Measurements from ENCODE around the gene CCNK. TPM values are rescaled to one million over a fixed set of nuclear protein-coding genes. Genes with fewer than 3 reads are reported as not detected.

CCNK gene
- total RNA-seq, result 10 to 100 TPM; 15.5 to 43.1 TPM

- H3K9me3 ChIP-seq, result no peaks in the 10 kb centered on the region
- no peaks in the 10 kb centered on the region for H3K4me1 ChIP-seq (replicated peaks)
- peak; percentile 100 for DNase-seq (ENCODE audit: low spot score)
- peak within 1 kb of the TSS; percentile 89 to 92 for H3K27ac ChIP-seq
- no peaks in the 10 kb centered on the region for H3K36me3 ChIP-seq
- under 1% methylated on average over 63 of the region's 82 CpGs for WGBS
- H3K27me3 ChIP-seq (replicated peaks; ENCODE audit: insufficient read depth), result no peaks in the 10 kb centered on the region
- intact Hi-C loops (cut with DNase I), result no loop called here
- H3K4me3 ChIP-seq, result peak within 1 kb of the TSS; percentile 93 to 95
- peak; percentile 100 for TF ChIP-seq POLR2AphosphoS5 (IDR thresholded peaks at IDR 0.05)
- peak in 2 of 4 experiments; percentile 23 to 34 for TF ChIP-seq CTCF (IDR thresholded peaks at IDR 0.05)
- TF ChIP-seq POLR2A (IDR thresholded peaks at IDR 0.05), result peak; percentile 94
Observed at GRCh38 chr14:99480917-99481744, at the start of gene CCNK. TSS of gene CCNK (plus strand) at chr14:99481409. CDS start at chr14:99492678, 11,269 bp downstream.

- intact Hi-C loops (cut with DNase I), result no loop called here
- Histone ChIP-seq H3K36me3 (no peaks in the 10 kb centered on the region), H3K27ac (no peak overlapping the region), H3K27me3 (replicated peaks; ENCODE audit: insufficient read depth) (no peaks in the 10 kb centered on the region), H3K4me1 (replicated peaks) (no peaks in the 10 kb centered on the region), H3K9me3 (no peaks in the 10 kb centered on the region), H3K4me3 (no peak overlapping the region)
- TF ChIP-seq POLR2A (IDR thresholded peaks at IDR 0.05), result no peak
- TF ChIP-seq CTCF (IDR thresholded peaks at IDR 0.05), result no peak
- no peak for TF ChIP-seq POLR2AphosphoS5 (IDR thresholded peaks at IDR 0.05)
- no peak for DNase-seq (ENCODE audit: low spot score)
- WGBS, result 35% methylated on average over 3 of the region's 3 CpGs
Observed at GRCh38 chr14:99431986-99432385, 49.2 kb upstream of the CCNK start.

GRCh38 chr14:99432485-99432884 is 48.7 kb upstream of the CCNK start:
- TF ChIP-seq POLR2AphosphoS5 (IDR thresholded peaks at IDR 0.05), result no peak
- no peak for TF ChIP-seq POLR2A (IDR thresholded peaks at IDR 0.05)
- TF ChIP-seq CTCF (IDR thresholded peaks at IDR 0.05), result no peak
- H3K27ac ChIP-seq, result no peak overlapping the region
- no peaks in the 10 kb centered on the region for H3K27me3 ChIP-seq (replicated peaks; ENCODE audit: insufficient read depth)
- WGBS, result 65% methylated on average over 1 of the region's 1 CpG
- no peaks in the 10 kb centered on the region for H3K9me3 ChIP-seq
- H3K4me3 ChIP-seq, result no peak overlapping the region
- no peaks in the 10 kb centered on the region for H3K36me3 ChIP-seq
- intact Hi-C loops (cut with DNase I), result no loop called here
- no peaks in the 10 kb centered on the region for H3K4me1 ChIP-seq (replicated peaks)
- no peak for DNase-seq (ENCODE audit: low spot score)

GRCh38 chr14:99435327-99435726 is 45.9 kb upstream of the CCNK start:
- no peaks in the 10 kb centered on the region for H3K4me1 ChIP-seq (replicated peaks)
- WGBS, result 31% methylated on average over 4 of the region's 4 CpGs
- no peak overlapping the region for H3K4me3 ChIP-seq
- H3K27ac ChIP-seq, result no peak overlapping the region
- no peak for DNase-seq (ENCODE audit: low spot score)
- intact Hi-C loops (cut with DNase I), result no loop called here
- no peaks in the 10 kb centered on the region for H3K9me3 ChIP-seq
- TF ChIP-seq CTCF (IDR thresholded peaks at IDR 0.05), result no peak
- no peak for TF ChIP-seq POLR2A (IDR thresholded peaks at IDR 0.05)
- TF ChIP-seq POLR2AphosphoS5 (IDR thresholded peaks at IDR 0.05), result no peak
- H3K27me3 ChIP-seq (replicated peaks; ENCODE audit: insufficient read depth), result no peaks in the 10 kb centered on the region
- no peaks in the 10 kb centered on the region for H3K36me3 ChIP-seq
